GM12873 (cell line): ENCODE data around the gene DLG2.

Experiments used
- CTCF ChIP-seq: IDR thresholded peaks from 2 replicates; pipeline ENCODE4 v1.5.1; 2012; ENCODE audit warnings: low read depth, mild to moderate bottlenecking, moderate library complexity, low read length, control low read depth; ENCODE audit not compliant: insufficient read depth; ENCODE audit errors: missing control alignments

Gene DLG2

GRCh38 chr11:85385547-85385946 lies 241.6 kb downstream of the DLG2 start:
- TF ChIP-seq CTCF, result no peak

- TF ChIP-seq CTCF, result no peak
Observed at GRCh38 chr11:85385111-85385510, 242.0 kb downstream of the DLG2 start.

GRCh38 chr11:85379066-85379465 lies 248.1 kb downstream of the DLG2 start:
- no peak for TF ChIP-seq CTCF

GRCh38 chr11:85377901-85378300 lies 249.2 kb downstream of the DLG2 start:
- no peak for TF ChIP-seq CTCF

GRCh38 chr11:85359859-85360258 lies 267.3 kb downstream of the DLG2 start:
- no peak for TF ChIP-seq CTCF

- no peak for TF ChIP-seq CTCF
Observed at GRCh38 chr11:85355921-85356320, 271.2 kb downstream of the DLG2 start.

- TF ChIP-seq CTCF, result no peak
Observed at GRCh38 chr11:85348945-85349344, 278.2 kb downstream of the DLG2 start.

GRCh38 chr11:85347291-85347690 lies 279.9 kb downstream of the DLG2 start:
- TF ChIP-seq CTCF, result no peak
